ENCODE results near the gene DDRGK1.

The DDRGK1 gene

GRCh38 chr20:3204124-3204794 is at the start of gene DDRGK1:
Gene DDRGK1, minus strand, starts transcription at chr20:3204682. Its CDS starts 55 bp downstream, at chr20:3204627.
- DNase-seq = peak; percentile 93

DNA sequence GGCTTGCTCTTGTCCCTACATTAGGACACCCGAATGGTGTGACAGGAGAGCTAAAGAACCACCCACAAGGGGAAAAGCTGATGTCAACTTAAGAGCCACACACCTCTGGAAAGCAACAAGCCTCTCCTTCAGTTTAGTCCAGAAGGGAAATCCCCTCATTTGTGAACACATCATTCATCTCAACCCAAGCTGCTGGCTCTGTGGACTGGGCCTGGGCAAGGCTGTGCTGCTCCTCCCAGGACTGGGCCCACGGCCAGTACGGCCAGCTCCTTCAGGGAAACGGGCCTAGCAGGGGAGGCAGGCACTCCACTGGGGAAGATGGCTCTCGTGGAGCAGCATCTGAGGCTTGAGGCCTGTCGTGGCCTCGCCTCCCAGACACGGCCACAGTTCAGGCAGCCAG is 47.3 kb upstream of the DDRGK1 start:
- DNase-seq = no peak

DNA sequence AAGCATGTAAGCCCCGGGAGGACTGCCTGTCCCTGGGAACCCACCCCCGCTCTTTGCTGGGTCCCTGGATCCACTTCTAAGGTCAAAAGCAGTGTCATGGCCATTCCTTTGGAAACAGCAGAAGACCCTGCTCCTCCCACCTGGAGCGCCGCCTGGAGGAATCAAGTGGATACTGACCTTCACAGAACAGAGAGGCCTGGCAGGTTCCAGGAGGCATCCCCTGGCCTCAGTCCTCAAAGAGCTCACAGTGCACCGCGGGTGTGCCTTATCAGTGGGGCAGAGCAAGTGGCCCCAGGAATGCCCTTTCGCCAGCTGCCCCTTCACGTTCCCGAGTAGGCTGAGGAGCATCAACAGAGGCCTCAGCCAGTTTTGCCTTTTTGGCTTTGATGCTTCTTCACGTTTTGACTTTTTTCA is 45.6 kb upstream of the DDRGK1 start:
- DNase-seq = no peak

GRCh38 chr20:3248993-3249347 is 44.5 kb upstream of the DDRGK1 start:
- no peak for DNase-seq

GRCh38 chr20:3248167-3248992 is 43.9 kb upstream of the DDRGK1 start:
- peak; percentile 13 for DNase-seq

DNA sequence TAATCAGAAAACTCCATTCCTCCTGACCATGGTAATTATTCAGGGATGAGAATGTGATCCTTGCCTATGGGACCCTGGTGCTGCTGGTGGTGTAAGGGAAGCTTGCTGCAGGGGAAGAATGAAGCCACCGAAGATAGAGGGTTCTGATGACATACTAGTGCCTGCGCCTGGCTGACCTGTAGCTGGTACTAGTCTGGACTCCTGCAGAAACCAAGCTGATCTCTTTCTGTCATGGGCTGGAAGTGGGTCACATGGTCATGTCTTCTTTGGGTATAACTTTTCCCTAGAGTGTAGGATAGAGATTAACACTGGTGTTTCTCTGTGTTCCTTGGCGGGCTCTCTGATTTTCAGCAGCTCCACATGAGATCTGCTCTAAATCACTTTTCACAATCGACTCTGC is 43.2 kb upstream of the DDRGK1 start:
- DNase-seq = no peak

- DNase-seq = no peak
These were observed 42.2 kb upstream of the DDRGK1 start for GRCh38 chr20:3246682-3247081.

GRCh38 chr20:3245711-3246110 is 41.2 kb upstream of the DDRGK1 start:
- DNase-seq = no peak

GRCh38 chr20:3245156-3245555 is 40.7 kb upstream of the DDRGK1 start:
- DNase-seq = no peak

DNA sequence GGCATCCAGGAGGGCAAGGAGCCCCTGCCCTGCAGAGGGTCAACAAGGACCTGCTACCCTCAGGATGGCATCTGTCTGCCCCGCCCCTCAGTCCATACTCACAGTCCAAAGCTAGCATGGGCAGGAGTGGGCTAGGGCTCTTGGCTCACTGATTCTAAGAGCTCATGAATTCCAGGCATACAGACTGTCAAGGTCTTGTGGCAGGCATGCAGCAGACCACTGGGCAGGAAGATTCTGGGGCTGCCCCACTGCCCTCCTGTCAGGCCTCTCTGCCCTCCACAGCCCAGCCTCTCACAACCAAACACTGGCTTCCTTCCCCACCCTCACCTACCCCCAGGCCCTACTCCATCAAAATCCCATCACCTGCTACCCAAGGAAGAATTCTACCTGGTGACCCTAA is 40.1 kb upstream of the DDRGK1 start:
- no peak for DNase-seq

GRCh38 chr20:3243718-3244358 is 39.4 kb upstream of the DDRGK1 start:
- DNase-seq = no peak

- no peak for DNase-seq
These were observed 37.8 kb upstream of the DDRGK1 start for GRCh38 chr20:3242172-3242692.

- no peak for DNase-seq
These were observed 36.4 kb upstream of the DDRGK1 start for GRCh38 chr20:3240776-3241363.

- no peak for DNase-seq
These were observed 35.6 kb upstream of the DDRGK1 start for GRCh38 chr20:3239867-3240775.

- peak; percentile 23 for DNase-seq
These were observed 34.8 kb upstream of the DDRGK1 start, which contains the start of gene SLC4A11 for GRCh38 chr20:3239026-3239866. Gene SLC4A11, minus strand, starts transcription at chr20:3239190. Its CDS starts 53 bp downstream, at chr20:3239137.

GRCh38 chr20:3238616-3239025 is 34.1 kb upstream of the DDRGK1 start:
- DNase-seq = peak; percentile 41

- DNase-seq = no peak
These were observed 33.6 kb upstream of the DDRGK1 start for GRCh38 chr20:3237958-3238615.

- no peak for DNase-seq
These were observed 32.8 kb upstream of the DDRGK1 start for GRCh38 chr20:3237011-3237957.

GRCh38 chr20:3235666-3236324 is 31.3 kb upstream of the DDRGK1 start:
- DNase-seq = no peak
